Inflammatory macrophage (primary cell): ENCODE measurements around the gene PROSER2.

Experiments
- DNase-seq, 2 donors: peaks; one replicate each; pipeline ENCODE4 v3.0.0-alpha.2; 2020 to 2022
- total RNA-seq, 18 experiments: gene quantifications; one replicate each; lab custom pipeline; 2026; ENCODE audit warnings: mixed read lengths in 6 of 18, inconsistent platforms in 2 of 18; lab: John Stamatoyannopoulos, UW

PROSER2 gene, protein sequence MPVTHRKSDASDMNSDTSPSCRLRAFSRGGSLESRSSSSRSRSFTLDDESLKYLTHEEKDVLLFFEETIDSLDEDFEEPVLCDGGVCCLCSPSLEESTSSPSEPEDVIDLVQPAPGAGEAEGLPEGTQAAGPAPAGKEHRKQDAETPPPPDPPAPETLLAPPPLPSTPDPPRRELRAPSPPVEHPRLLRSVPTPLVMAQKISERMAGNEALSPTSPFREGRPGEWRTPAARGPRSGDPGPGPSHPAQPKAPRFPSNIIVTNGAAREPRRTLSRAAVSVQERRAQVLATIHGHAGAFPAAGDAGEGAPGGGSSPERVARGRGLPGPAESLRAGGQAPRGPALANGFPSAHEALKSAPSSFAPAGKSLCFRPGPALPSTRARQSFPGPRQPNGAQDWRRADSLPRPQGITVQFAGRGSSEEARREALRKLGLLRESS
- total RNA-seq: 0.40 to 2.3 (median 1.2) reads per million in 18 experiments

DNA sequence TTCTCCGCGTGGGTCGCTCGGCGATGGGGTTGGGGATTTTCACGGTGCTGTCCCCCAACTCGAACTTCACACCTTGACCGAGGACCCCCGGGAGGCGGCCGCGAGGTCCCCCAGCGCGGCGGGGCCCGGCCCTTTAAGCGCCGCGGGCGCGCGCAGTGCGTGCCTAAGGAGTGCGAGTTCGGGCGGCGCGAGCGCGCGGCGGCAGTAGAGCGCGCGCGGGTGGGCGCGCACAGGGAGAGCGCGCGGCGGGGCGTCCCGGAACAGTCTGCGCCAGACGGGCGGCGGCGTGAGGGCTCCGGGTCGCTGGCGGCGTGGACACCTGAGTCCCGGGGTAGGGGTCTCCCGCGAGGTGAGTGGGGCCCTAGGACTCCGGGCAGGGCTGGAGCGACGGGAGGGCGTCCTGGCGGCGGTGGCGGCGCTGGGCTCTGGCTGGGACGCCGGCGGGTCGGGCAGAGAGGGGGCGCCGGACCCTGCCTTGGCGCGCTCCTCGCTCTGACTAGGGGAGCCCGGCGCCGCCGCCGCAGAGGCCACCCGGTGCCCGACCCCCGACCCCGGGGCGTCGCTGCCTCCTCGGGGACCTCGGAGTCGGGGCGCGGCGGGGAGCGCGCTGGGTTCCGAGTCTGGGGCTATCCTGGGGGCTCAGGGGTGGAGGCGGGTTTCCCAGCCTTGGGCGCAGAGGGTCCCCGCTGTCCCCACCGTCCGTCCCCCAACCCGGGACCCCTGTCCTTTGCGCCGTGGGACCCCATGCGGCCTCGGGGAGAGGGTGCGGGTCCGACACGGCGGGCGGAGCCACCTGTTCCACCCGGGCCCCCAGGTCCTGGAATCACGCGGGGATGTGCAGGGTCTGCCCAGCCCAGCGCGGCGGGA lies at the start of gene PROSER2:
PROSER2 (plus strand) TSS at position 235 of the 867 bp plus-strand sequence. CDS start 28,722 bp downstream, outside the sequence.
- peak; percentile 65 to 79 for DNase-seq

DNA sequence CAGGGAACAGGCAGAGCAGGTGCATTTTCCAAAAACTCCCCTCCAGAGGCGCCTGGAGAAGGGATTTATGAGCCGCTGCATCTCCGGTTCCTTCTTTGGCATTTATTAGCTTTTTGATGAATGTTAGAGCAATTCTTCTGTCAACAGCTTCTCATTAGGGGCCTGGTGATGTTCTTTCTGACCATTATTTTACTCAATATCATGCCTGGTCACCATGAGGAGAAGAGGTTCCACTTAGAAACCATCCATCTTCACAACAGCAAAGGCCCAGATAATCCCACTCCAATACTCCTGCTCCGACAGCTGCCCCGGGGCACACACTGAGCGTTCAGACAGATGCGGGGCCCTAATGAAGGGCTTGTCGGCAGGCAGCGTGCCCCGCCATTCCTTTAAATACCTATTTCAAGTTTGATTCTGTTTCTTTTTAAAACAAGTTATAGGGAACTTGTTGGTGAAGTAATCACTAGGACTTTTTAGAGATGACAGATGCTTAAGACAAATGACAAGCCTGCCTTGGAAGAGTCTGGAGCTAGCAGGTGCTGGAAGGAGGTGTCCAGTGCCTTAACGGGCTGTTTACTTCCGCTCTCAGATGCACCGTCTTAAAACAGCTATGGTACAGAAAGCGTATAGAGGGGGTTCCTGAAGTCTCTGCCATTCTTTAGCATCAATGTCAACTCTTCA lies 49.3 kb upstream of the PROSER2 start:
- no peak for DNase-seq

DNA sequence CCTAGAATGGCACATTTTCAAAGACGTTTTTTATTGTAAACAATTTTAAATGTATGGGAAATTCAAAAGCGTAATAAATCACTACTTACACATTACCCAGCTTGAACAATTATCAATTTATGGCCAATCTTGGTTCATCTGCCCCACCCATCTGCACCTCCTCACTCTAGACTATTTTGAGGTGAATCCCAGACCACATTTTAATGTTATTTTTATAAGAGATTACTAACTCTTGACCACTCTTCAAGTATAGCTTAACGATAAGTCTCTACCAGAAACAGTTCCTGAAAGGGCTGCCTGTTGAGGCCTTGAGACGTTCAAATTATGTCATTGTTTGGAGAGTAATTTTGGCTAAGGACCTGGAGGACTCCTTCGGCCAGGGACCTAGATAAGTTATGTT lies 47.7 kb upstream of the PROSER2 start:
- no peak for DNase-seq

DNA sequence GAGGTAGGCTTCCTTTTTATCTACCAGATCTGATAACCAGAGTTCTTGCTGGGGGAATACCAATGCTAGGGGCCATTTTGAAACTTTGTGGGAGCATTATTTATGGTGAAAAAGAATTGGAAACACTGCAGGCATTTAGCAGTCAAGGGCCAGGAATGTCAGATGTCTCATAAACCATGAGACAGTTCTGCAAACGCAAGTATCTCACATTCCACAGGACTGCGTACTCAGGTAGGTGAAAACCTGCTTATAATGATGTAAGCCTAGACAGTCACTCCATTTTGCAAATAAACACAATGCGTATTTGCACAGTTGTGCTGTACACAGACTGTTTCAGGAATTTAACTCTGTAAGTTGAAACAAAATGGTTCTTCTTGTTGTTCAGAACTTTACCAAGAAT lies 47.1 kb upstream of the PROSER2 start:
- no peak for DNase-seq

DNA sequence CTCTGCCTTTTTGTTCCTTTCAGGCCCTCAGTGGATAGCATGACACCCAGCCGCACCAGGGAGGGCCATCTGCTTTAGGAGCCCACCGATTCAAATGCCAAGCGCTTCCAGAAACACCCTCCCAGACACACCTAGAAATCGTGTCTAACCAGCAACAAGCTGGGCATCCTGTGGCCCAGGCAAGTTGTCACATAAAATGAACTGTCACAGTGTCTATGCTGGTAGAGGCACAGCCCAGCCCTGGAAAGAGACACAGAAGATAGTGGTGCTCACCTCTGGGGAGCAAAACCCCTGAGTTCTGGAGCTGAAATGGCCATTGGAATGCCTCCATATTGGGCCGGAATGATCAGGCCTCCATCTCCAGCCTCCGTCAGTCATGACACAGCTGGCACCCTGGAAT lies 42.0 kb upstream of the PROSER2 start:
- DNase-seq: no peak

DNA sequence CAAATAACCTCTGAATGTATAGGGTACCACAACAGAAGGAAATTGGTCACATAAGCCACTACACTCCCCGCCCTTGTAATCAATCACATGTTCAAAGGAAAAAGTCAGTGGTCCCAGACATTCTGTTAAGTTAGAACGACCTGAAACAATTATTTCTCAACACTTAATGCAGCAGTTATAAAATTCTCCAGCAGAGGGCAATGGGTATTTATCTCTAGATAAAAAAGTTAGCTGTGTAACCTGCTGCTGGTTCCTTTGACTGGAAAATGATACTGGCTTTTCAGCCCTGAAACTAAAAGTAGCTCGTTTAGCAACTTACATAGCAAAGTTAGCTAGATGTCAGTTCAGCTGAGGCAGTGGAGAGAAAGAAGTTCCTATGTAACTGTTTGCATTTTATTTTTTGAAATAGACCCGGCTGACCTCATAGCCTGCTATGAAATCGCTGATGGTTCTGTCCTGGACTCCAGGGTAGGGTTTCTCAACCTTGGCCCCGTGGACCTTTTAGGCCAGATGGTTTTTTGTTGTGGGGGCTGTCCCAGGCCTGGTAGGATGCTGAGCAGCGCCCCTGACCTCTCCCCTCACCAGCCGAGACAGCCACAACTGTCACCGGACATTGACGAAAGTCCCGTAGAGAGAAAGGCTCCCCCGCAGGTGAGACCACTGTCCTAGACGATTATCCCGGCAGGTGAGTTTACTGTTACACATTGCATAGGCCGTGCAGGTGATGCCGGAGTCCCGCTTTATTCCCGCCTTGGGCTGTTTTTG lies 40.2 kb upstream of the PROSER2 start:
- peak; percentile 48 to 81 for DNase-seq

DNA sequence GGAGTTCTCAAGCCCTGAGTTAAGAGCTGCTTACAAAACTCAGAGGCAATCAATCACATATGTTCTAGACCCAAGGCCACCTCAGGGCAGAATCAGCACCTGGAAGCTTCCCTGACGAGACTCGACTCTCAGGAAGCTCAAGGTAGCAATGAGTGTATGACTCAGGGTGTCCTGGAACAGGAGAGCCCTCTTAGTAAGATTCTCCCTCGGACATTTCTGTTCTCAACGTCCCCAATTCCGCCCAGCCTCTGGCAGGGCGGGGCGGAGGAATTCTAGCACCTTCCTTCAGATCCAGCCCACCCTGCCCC lies 39.6 kb upstream of the PROSER2 start:
- DNase-seq: no peak

DNA sequence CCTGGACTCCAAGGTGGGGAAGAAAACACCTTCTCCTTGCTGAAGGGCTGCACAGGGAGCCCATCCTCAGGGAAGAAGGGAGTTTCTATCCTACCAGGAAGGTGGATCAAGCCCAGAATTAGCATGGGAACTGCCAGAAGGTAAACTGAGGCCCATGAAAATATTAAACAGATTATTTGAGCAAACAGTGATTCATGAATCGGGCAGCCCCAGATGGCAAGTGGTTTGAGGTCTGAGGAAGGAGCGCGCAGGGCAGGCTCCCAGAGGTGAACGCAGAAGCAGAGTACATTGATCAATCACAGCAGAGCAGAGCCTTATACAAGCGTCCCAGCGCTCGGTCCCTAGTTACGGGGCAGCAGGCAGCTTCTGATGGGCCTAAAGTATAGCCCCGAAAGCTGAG lies 35.8 kb upstream of the PROSER2 start:
- DNase-seq: no peak

DNA sequence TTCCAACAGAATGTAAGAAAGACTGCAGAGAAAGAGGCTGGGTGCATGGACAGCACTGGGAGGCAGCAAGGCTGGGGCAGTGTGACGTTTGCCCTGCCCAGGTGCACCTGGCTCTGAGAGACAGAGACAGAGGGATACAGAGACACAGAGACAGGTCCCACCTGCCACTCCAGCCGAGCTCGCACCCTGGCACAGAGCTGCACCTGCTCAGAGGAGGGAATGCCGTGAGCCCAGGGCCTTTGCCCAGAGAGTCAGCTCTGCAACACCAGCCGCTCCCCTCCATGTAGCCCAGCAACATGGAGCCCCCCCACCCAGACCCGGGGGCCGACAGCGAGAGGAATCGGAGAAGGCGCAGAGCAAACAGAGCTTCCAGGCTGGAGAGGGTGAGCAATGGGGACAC lies 35.3 kb upstream of the PROSER2 start:
- DNase-seq: no peak

DNA sequence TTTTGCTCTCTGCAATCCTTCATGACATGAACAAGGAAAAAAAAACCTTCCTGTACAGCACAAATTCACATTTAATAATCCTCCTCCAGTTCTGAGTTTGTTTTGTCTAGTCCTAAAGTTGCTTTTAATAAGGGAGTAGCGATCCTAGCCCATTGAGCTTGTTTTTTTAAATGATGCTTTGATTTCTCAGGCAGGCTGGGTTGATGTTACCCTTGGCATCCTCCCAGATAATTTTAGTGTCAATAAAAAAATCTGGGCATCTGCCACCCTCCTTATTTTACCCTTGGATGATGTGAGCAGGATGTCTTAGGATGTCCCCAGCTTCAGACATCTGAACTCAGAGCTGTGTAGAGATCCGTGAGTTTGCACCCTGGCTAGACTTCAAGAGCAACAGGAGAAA lies 33.9 kb upstream of the PROSER2 start:
- DNase-seq: no peak

DNA sequence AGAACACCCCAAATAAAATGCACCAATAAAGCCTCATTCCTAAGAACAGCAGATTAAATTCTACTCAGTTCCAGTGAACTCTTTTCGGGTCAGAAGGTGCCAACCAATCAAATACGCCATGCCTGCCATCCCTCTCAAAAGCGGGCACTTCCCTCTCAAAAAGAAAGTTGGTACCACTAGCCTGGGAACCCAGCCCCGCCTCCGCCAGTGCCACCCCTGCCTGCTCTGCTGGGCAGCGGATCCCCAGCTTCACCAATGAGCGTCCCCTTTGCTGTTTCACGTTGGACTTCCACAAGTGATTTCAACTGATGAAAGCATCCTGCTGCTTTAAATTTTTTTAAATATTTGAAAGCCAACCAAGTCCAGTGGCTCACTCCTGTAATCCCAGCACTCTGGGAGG lies 33.2 kb upstream of the PROSER2 start:
- no peak for DNase-seq

DNA sequence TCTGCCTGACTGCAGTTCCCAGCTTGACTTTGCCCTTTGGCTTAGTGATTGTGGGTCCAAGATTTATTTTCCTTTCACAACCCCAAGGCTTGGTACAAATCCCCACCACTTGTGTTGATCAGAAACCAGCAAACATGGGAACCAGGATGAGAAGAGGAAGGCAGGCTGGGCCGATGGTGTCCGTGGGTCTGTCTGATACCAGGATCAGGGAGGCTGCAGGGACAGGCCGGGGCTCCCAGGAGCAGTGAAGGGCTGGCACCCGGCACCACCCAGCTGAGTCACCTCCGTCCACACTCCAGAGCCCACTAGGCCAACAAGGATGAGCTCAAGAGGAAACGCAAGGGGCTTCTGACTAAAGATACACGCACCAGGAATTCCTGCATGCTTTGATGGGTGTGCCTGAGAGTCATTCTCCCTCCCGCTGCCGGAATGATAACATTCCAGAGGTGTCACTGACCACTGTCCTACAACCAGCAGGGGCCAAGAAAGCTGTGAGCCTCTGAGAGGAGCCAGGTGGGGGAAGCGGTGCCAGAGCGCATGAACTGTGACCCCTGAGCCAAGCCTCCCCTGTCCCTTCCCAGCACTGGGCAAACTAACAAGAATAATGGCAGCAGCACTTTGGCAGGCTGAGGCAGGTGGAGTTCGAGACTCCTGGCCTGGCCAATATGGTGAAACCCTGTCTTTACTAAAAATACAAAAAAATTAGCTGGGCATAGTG lies 29.2 kb upstream of the PROSER2 start:
- DNase-seq: no peak

DNA sequence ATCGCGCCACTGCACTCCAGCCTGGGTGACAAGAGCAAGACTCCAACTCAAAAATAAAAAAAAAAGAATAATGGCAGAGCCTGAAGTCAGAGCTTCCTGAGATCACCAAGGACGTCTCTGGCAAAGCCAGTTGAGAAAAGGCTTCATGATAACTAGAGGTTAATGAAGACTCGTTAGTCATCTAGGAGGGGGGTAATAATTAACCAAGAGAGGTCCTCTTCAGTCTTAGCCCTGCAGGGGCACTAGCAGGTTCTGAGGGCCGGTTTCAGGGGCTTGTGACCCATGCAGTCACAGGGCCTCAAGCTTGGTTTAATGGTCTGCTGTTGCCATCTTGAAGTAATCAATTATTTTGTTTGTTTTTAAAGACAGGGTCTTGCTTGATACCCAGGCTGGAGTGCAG lies 28.6 kb upstream of the PROSER2 start:
- no peak for DNase-seq

DNA sequence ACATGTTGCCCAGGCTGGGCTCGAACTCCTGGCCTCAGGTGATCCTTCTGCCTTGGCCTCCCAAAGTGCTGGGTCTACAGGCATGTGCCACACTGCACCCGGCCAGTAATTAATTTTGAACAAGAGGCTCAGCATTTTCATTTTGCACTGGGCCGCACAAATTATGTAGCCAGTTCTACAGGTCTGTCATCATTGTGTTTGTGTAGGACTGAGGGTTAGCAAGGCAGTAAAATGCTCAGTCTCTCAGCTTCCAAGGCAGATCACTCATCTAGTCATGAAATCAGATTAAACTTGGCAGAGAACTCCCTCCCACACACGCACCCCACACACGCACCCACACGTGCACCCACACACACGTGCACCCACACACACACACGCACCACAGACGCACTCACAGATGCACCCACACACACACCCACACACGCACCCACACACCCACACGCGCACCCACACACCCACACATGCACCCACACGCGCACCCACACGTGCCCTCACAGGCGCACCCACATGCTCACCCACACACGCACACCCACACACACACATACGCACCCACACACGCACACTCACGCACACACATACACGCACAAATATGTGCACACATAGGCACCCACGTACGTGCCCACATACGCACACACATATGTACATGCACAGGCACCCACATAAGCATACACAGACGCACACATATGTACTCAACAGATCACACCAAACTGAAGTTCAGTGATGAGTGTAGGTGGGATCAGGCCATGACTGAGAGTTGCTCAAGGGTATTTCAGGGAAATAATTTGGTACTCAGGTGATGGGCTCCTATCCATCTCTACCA lies 27.8 kb upstream of the PROSER2 start:
- DNase-seq: no peak

DNA sequence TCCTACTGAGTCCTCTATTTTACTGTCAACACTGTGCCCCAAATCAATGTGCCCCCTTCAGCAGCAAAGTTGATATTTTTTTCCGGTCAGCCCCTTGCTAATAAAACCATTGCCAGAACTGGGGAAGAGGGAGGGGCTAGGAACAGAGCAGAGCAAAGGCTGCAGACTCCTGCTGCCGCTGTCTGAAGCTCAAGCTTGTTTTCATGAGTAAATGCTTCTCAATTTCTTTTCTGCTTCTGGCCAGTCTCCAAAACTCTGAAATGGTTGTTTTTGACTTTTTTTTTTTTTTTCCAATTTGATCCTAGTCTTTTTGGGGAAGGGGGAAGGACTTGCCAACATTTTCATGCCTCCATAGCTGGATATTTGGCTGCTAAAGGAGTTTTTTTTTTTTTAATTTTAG lies 26.7 kb upstream of the PROSER2 start:
- DNase-seq: no peak

DNA sequence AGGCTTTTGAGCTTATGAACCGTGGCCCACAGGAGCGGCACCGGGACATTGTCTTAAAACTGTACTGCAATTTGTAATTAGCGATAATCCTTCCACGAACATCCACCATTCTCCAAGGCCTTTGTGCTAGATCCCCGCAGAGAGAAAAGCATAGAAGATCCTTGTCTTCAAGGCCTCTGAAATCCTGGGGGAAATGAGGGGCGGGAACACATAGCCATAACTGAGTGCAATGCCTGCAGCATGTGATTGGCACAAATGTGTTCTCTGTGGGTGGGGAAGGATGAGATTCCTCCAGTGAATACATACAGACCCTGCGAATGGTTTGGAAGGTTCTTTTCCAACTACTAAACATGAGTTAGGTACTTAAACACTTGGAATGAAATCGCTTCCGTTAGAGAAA lies 25.9 kb upstream of the PROSER2 start:
- DNase-seq: no peak

DNA sequence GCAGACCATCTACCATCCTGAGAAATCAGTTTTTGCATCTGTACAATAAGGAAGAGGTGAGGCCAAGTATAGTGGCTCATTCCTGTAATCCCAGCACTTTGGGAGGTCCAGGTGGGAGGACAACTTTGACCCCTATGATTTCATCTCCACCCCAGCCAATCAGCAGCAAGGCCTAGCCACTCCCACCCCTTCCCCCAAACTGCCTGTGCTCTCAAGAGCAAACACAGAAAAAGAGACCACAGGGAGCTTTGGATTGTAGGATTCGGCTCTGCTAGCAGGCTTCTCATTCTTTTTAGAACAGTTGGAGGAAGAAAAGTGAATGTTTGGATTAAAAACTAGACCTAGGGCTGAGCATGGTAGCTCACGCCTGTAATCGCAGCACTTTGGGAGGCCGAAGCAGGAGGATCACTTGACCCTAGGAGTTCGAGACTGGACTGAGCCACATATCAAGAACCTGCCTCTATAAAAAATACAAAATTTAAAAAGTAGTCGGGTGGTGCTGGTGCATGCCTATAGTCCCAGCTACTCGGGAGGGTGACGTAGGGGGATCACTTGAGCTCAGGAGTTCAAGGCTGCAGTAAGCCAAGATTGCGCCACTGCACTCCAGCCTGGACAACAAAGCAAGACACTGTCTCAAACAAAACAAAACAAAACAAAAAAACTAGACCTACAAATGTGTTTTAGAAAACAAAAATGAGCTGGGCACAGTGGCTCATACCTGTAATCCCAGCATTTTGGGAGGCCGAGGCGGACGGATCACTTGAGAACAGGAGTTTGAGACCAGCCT lies 25.1 kb upstream of the PROSER2 start:
- no peak for DNase-seq

DNA sequence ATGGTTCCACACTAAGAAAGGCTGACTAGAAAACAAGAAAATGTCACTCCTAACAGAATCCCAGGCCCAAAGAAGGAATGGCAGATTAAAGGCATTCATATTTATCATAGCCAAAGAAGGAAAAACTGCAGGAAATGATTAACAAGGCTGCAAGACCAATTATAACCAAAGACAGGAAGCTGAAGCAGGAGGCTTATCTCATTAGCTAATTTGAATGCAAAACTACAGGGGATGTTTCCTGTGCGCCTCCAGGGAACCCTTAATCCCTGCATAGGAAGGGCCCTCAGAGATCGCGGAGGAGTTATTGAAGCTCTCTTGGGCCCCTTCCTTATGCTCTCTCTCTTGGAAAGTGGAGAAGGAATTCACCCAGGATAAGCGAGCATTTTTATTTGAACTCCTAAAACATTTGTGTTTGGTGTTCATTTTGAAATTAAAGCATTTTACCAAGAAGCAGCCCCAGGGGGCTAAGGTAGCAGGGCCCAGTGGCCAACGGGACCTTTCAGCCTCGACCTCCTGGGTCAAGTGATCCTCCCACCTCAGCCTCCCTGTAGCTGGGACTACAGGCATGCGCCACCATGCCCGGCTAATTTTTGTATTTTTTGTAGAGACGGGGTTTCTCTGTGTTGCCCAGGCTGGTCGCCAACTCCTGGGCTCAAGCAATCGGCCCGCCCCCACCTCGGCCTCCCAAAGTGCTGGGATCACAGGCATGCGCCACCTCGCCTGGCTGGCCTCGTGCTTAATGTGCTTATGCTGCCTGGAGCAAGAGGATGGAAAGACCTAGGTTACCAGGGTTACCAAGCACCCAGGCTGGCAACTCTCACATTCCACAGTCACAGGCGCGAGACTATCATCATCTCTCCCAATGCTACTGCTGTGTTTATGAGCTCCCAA lies 24.1 kb upstream of the PROSER2 start:
- no peak for DNase-seq

DNA sequence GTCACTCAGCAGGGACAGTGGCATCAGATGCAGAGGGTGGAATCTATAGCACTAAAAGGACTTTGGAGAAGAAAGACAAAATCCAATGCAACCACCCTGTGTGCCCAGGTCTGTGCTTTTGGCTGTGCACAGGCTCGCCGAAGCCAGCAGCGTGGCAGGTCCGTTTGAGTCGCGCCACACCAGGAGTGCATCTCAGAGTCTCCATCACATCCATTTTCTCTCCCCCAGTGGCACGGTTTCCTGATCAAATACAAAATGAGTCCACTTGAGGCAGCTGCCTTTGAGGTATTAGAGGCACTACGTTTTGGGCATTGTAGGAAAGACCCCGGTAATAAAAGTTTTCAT lies 23.4 kb upstream of the PROSER2 start:
- no peak for DNase-seq
